Peyer's patch (tissue), 4 donors: ENCODE results near the gene KAZN.

ENCODE experiments used
- POLR2A ChIP-seq, 2 donors: fragments of 450-650 bp; IDR thresholded peaks; one replicate each; pipeline ENCODE4 v1.5.1; 2017; ENCODE audit warnings: antibody characterized with exemption in 2 of 2, mild to moderate bottlenecking in 2 of 2, moderate library complexity in 2 of 2
- TF ChIP-seq, protein P1 (sequence below), 6 experiments: fragments of 450-650 bp in 4 of 6; fragments of 200-600 bp in 2 of 6; sonication (generic) in 1 of 6; IDR thresholded peaks; one replicate each; pipeline ENCODE4 v1.5.1; 2017 to 2019; ENCODE audit warnings: antibody characterized with exemption in 6 of 6, mild to moderate bottlenecking in 3 of 6, moderate library complexity in 1 of 6

DNA sequence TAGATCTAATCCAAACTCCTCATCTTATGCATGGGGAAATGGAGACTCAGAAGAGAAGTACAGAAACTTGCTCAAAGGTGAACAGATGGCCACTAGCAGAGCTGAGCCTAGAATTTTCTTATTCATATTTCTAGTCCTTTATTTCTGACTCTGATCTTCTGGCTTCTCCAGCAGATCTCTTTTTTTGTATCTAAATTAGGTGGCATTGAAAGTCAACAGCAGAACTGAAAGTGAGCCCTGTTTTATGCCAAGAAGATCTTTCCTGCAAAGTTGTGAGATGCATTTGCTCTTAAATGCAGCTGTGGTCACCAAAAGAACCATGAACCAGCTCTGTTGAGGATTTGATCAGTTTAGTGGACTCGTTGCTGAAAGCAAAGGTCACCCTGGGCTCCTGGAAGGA lies 75.5 kb downstream of the KAZN start:
- TF ChIP-seq, protein P1, sequence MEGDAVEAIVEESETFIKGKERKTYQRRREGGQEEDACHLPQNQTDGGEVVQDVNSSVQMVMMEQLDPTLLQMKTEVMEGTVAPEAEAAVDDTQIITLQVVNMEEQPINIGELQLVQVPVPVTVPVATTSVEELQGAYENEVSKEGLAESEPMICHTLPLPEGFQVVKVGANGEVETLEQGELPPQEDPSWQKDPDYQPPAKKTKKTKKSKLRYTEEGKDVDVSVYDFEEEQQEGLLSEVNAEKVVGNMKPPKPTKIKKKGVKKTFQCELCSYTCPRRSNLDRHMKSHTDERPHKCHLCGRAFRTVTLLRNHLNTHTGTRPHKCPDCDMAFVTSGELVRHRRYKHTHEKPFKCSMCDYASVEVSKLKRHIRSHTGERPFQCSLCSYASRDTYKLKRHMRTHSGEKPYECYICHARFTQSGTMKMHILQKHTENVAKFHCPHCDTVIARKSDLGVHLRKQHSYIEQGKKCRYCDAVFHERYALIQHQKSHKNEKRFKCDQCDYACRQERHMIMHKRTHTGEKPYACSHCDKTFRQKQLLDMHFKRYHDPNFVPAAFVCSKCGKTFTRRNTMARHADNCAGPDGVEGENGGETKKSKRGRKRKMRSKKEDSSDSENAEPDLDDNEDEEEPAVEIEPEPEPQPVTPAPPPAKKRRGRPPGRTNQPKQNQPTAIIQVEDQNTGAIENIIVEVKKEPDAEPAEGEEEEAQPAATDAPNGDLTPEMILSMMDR (IDR thresholded peaks at IDR 0.05), result no peak
- no peak for TF ChIP-seq POLR2A (IDR thresholded peaks at IDR 0.05)
